Neural progenitor cell (in vitro differentiated cells): ENCODE data around the gene ALPL. TPM values are rescaled to one million over a fixed set of nuclear protein-coding genes. Genes with fewer than 3 reads are reported as not detected.

ENCODE experiments used
- DNase-seq: peaks from one replicate; pipeline ENCODE4 v3.0.0-alpha.2; 2016; ENCODE audit warnings: low spot score
- H2AFZ ChIP-seq: fragments of 200-600 bp; sonication (generic); replicated peaks from 2 replicates; pipeline ENCODE4 v1.6.1; 2016; ENCODE audit warnings: antibody characterized with exemption
- H3F3A ChIP-seq: fragments of 200-600 bp; sonication (generic); 2 replicates; pipeline ENCODE4 v1.6.1; 2016; ENCODE audit warnings: antibody characterized with exemption, low read depth
- H3K27ac ChIP-seq: fragments of 200-600 bp; sonication (generic); 2 replicates; pipeline ENCODE4 v1.5.1; 2016; ENCODE audit warnings: mild to moderate bottlenecking
- H3K27me3 ChIP-seq: fragments of 200-600 bp; sonication (generic); 2 replicates; pipeline ENCODE4 v1.6.1; 2016; ENCODE audit warnings: mild to moderate bottlenecking, moderate library complexity
- H3K36me3 ChIP-seq: fragments of 200-600 bp; sonication (generic); 2 replicates; pipeline ENCODE4 v1.5.1; 2016
- H3K4me1 ChIP-seq: fragments of 200-600 bp; sonication (generic); 2 replicates; pipeline ENCODE4 v1.6.1; 2016; ENCODE audit warnings: mixed run types
- H3K4me2 ChIP-seq: fragments of 200-600 bp; sonication (generic); 2 replicates; pipeline ENCODE4 v1.6.1; 2016
- H3K4me3 ChIP-seq: fragments of 200-600 bp; sonication (generic); 2 replicates; pipeline ENCODE4 v1.5.1; 2016
- H3K79me2 ChIP-seq: fragments of 200-600 bp; sonication (generic); 2 replicates; pipeline ENCODE4 v1.6.1; 2016; ENCODE audit warnings: low read depth
- H3K9ac ChIP-seq: fragments of 200-600 bp; sonication (generic); 2 replicates; pipeline ENCODE4 v1.6.1; 2016
- H3K9me3 ChIP-seq: fragments of 200-600 bp; sonication (generic); 2 replicates; pipeline ENCODE4 v1.5.1; 2016; ENCODE audit warnings: low read depth
- H4K20me1 ChIP-seq: fragments of 200-600 bp; sonication (generic); 2 replicates; pipeline ENCODE4 v1.6.1; 2016; ENCODE audit warnings: low read depth
- H3K27ac Mint-ChIP-seq: 3 replicates; pipeline ENCODE4 v1.8.0; 2021; ENCODE audit warnings: mixed read lengths
- H3K27me3 Mint-ChIP-seq: 2 replicates; pipeline ENCODE4 v1.8.0; 2022; ENCODE audit warnings: low read depth, mild to moderate bottlenecking, inconsistent platforms, moderate library complexity, mixed read lengths; ENCODE audit not compliant: insufficient read depth
- H3K36me3 Mint-ChIP-seq: 3 replicates; pipeline ENCODE4 v1.8.0; 2021; ENCODE audit warnings: mixed read lengths
- H3K4me1 Mint-ChIP-seq: 3 replicates; pipeline ENCODE4 v1.8.0; 2021; ENCODE audit warnings: mixed read lengths
- H3K4me3 Mint-ChIP-seq: 3 replicates; pipeline ENCODE4 v1.8.0; 2021; ENCODE audit warnings: mild to moderate bottlenecking, moderate library complexity, mixed read lengths
- H3K9me3 Mint-ChIP-seq: 3 replicates; pipeline ENCODE4 v1.8.0; 2020; ENCODE audit warnings: mixed read lengths
- CTCF ChIP-seq: fragments of 200-600 bp; sonication (generic); IDR thresholded peaks from 2 replicates; pipeline ENCODE4 v1.5.1; 2017; ENCODE audit warnings: antibody characterized with exemption, mild to moderate bottlenecking
- EZH2 ChIP-seq: fragments of 200-600 bp; sonication (generic); IDR thresholded peaks from 2 replicates; pipeline ENCODE4 v1.6.1; 2017; ENCODE audit warnings: antibody characterized with exemption, mild to moderate bottlenecking, moderate library complexity
- EZH2phosphoT487 ChIP-seq: fragments of 200-600 bp; sonication (generic); IDR thresholded peaks from 2 replicates; pipeline ENCODE4 v1.6.1; 2017; ENCODE audit warnings: antibody characterized with exemption
- total RNA-seq: library from RNA; depleted of rRNA; stranded (reverse); fragments of >200 nt; gene quantifications from 2 replicates; pipeline ENCODE4 v1.2.3, GENCODE V29; 2015; ENCODE audit warnings: low replicate concordance

Gene ALPL
- total RNA-seq, 1 donor from 2014 or later, result 51.3 TPM

GRCh38 chr1:21623410-21623961 is 114.3 kb downstream of the ALPL start:
- TF ChIP-seq CTCF, result no peak
- no peak for TF ChIP-seq EZH2phosphoT487
- TF ChIP-seq EZH2, result no peak
- Mint-ChIP-seq H3K27me3 (peaks cover 17% of the 10 kb centered on the region), H3K4me1 (peaks cover 20% of the 10 kb centered on the region), H3K27ac (no peak overlapping the region), H3K36me3 (no peaks in the 10 kb centered on the region), H3K9me3 (no peaks in the 10 kb centered on the region), H3K4me3 (peak overlapping the region; percentile 38)
- Histone ChIP-seq H2AFZ (no peak overlapping the region), H3K79me2 (no peaks in the 10 kb centered on the region), H3K4me3 (no peak overlapping the region), H4K20me1 (peaks cover 7% of the 10 kb centered on the region), H3K36me3 (no peaks in the 10 kb centered on the region), H3K4me2 (no peak overlapping the region), H3K4me1 (peaks cover 11% of the 10 kb centered on the region), H3K9ac (no peak overlapping the region), H3F3A (peaks cover 13% of the 10 kb centered on the region), H3K27ac (no peak overlapping the region), H3K27me3 (peaks cover 46% of the 10 kb centered on the region), H3K9me3 (no peaks in the 10 kb centered on the region)
- DNase-seq, result no peak

- Histone ChIP-seq H3K27me3 (peaks cover 35% of the 10 kb centered on the region), H3K79me2 (no peaks in the 10 kb centered on the region), H2AFZ (no peak overlapping the region), H3K4me2 (no peak overlapping the region), H3K4me3 (no peak overlapping the region), H3K9me3 (no peaks in the 10 kb centered on the region), H3K36me3 (no peaks in the 10 kb centered on the region), H3K4me1 (peaks cover 11% of the 10 kb centered on the region), H3K27ac (no peak overlapping the region), H3K9ac (no peak overlapping the region), H3F3A (peaks cover 15% of the 10 kb centered on the region), H4K20me1 (peaks cover 7% of the 10 kb centered on the region)
- Mint-ChIP-seq H3K27me3 (peaks cover 19% of the 10 kb centered on the region), H3K9me3 (no peaks in the 10 kb centered on the region), H3K36me3 (no peaks in the 10 kb centered on the region), H3K4me3 (no peak overlapping the region), H3K4me1 (peaks cover 17% of the 10 kb centered on the region), H3K27ac (no peak overlapping the region)
- DNase-seq, result no peak
- no peak for TF ChIP-seq EZH2phosphoT487
- no peak for TF ChIP-seq EZH2
- TF ChIP-seq CTCF, result no peak
These were observed 115.6 kb downstream of the ALPL start for GRCh38 chr1:21624571-21625389.

GRCh38 chr1:21625390-21626190 is 116.4 kb downstream of the ALPL start:
- Mint-ChIP-seq H3K9me3 (no peaks in the 10 kb centered on the region), H3K27ac (no peak overlapping the region), H3K27me3 (peaks cover 19% of the 10 kb centered on the region), H3K36me3 (no peaks in the 10 kb centered on the region), H3K4me1 (peaks cover 16% of the 10 kb centered on the region), H3K4me3 (no peak overlapping the region)
- Histone ChIP-seq H3K9me3 (no peaks in the 10 kb centered on the region), H3K27ac (no peak overlapping the region), H3K4me3 (no peak overlapping the region), H3K4me2 (no peak overlapping the region), H3K27me3 (peaks cover 26% of the 10 kb centered on the region), H3K79me2 (no peaks in the 10 kb centered on the region), H4K20me1 (peaks cover 7% of the 10 kb centered on the region), H3K9ac (no peak overlapping the region), H3K4me1 (peaks cover 15% of the 10 kb centered on the region), H2AFZ (no peak overlapping the region), H3F3A (peaks cover 23% of the 10 kb centered on the region), H3K36me3 (no peaks in the 10 kb centered on the region)
- TF ChIP-seq EZH2, result no peak
- no peak for TF ChIP-seq CTCF
- TF ChIP-seq EZH2phosphoT487, result no peak
- DNase-seq, result no peak
